Ovary (tissue), 9 donors: ENCODE measurements around the gene ASB8. TPM values are rescaled to one million over a fixed set of nuclear protein-coding genes. Genes with fewer than 3 reads are reported as not detected.
"Not testable (repeated sequence)": the region's sequence is repeated elsewhere in the genome, so short reads cannot be mapped to it uniquely, and the experiment has no call there.

Experiments used
- DNase-seq, 5 donors: peaks; one replicate each; pipeline ENCODE4 v3.0.0-alpha.2; 2019 to 2020
- H3K27ac ChIP-seq, 2 donors: fragments of 200-600 bp; one replicate each; pipeline versions ENCODE4 v1.5.1 to v1.8.0; 2019 to 2022
- H3K27me3 ChIP-seq: fragments of 200-600 bp; one replicate; pipeline ENCODE4 v1.8.0; 2022
- H3K36me3 ChIP-seq: fragments of 200-600 bp; sonication (generic); one replicate; pipeline ENCODE4 v1.5.1; 2019
- H3K4me1 ChIP-seq: one replicate; pipeline ENCODE4 v1.8.1; 2013; ENCODE audit warnings: mild to moderate bottlenecking, moderate library complexity; ENCODE audit not compliant: insufficient read depth
- H3K4me3 ChIP-seq: fragments of 200-600 bp; sonication (generic); one replicate; pipeline ENCODE4 v1.5.1; 2017
- H3K9me3 ChIP-seq, 2 donors: fragments of 200-600 bp in 1 of 2; sonication (generic) in 1 of 2; one replicate each; pipeline versions ENCODE4 v1.5.1 to v1.8.1; 2013 to 2019; ENCODE audit warnings: mild to moderate bottlenecking in 1 of 2, moderate library complexity in 1 of 2
- EP300 ChIP-seq: sonication (generic); formaldehyde crosslinking; IDR thresholded peaks from one replicate; pipeline ENCODE4 v1.6.1; 2017; ENCODE audit warnings: antibody characterized with exemption
- POLR2A ChIP-seq: fragments of 450-650 bp; IDR thresholded peaks from one replicate; pipeline ENCODE4 v1.6.1; 2017; ENCODE audit warnings: antibody characterized with exemption, mild to moderate bottlenecking, moderate library complexity
- WGBS, 3 donors: extraction: QIAGEN DNeasy Blood & Tissue Kit in 1 of 3; methylation state at CpG; one replicate each; pipeline versions ENCODE4 v1.1.5 to v1.1.7; 2013 to 2017; 5-methylcytosine and 5-hydroxymethylcytosine counted together
- intact Hi-C, 4 donors: fragments of 100-400 bp; cut with DNase I; formaldehyde crosslinking; loops; one replicate each; pipeline versions ENCODE4 v1.11.0 to v1.15.1; 2022 to 2023
- polyA plus RNA-seq, 2 donors: library from polyadenylated mRNA; stranded (reverse); fragments of 200-250 nt in 1 of 2; fragments of 350-450 nt in 1 of 2; fragmentation: Illumina TruSeq in 1 of 2; extraction: RNeasy Lipid Tissue Mini Kit (QIAGEN cat#74804) in 1 of 2; gene quantifications; one replicate each; pipeline ENCODE4 v1.2.3, GENCODE V29; 2013 to 2014
- total RNA-seq, 7 donors: library from RNA; depleted of rRNA in 2 of 7; stranded (reverse); fragments of >200 nt in 2 of 7; fragmentation: NEBNext Ultra II Directional in 3 of 7; extraction: Animal tissue kit (Norgen Biotek cat#: 25700) in 3 of 7; gene quantifications; one replicate each; pipeline versions ENCODE4 v1.1.0 to v1.2.4, GENCODE V29; 2016 to 2023
- TF ChIP-seq, protein P1 (sequence below), 3 donors: fragments of 450-650 bp in 2 of 3; fragments of 200-600 bp in 1 of 3; IDR thresholded peaks; one replicate each; pipeline versions ENCODE4 v1.5.1 to v1.8.0; 2016 to 2022; ENCODE audit warnings: antibody characterized with exemption in 3 of 3, mild to moderate bottlenecking in 1 of 3
- donor health status: DM: no; HTN: no; CAD: no; lungs with moderate emphysema.
- donor health status: DM: no; HTN: no; CAD: no.
- donor health status: Bipolar disorder and iron deficiency.
- donor health status: DM: yes; HTN: yes; CAD: no.
- donor health status: DM: no; HTN: no; CAD: no.
- donor health status: DM: yes; HTN: yes; CAD: no.

ASB8 gene
- total and polyA plus RNA-seq, 9 donors = 18.8 to 51.6 (median 29.4) TPM

- no peaks in the 10 kb centered on the region for H3K27me3 ChIP-seq
- H3K4me3 ChIP-seq = no peak overlapping the region
- no peaks in the 10 kb centered on the region for H3K4me1 ChIP-seq
- no peak for DNase-seq
- no peaks in the 10 kb centered on the region for H3K36me3 ChIP-seq
- H3K27ac ChIP-seq = no peak overlapping the region
- intact Hi-C loops = no loop called here
- TF ChIP-seq EP300 (no peak), POLR2A (no peak)
- TF ChIP-seq, protein P1, sequence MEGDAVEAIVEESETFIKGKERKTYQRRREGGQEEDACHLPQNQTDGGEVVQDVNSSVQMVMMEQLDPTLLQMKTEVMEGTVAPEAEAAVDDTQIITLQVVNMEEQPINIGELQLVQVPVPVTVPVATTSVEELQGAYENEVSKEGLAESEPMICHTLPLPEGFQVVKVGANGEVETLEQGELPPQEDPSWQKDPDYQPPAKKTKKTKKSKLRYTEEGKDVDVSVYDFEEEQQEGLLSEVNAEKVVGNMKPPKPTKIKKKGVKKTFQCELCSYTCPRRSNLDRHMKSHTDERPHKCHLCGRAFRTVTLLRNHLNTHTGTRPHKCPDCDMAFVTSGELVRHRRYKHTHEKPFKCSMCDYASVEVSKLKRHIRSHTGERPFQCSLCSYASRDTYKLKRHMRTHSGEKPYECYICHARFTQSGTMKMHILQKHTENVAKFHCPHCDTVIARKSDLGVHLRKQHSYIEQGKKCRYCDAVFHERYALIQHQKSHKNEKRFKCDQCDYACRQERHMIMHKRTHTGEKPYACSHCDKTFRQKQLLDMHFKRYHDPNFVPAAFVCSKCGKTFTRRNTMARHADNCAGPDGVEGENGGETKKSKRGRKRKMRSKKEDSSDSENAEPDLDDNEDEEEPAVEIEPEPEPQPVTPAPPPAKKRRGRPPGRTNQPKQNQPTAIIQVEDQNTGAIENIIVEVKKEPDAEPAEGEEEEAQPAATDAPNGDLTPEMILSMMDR (IDR thresholded peaks at IDR 0.05) = no peak
- 90 to 93% (median 90%) methylated on average over 2 of the region's 2 CpGs for WGBS, 3 donors
- no peaks in the 10 kb centered on the region for H3K9me3 ChIP-seq
Measured at GRCh38 chr12:48126953-48127630, 30.2 kb downstream of the ASB8 start.

- Histone ChIP-seq H3K27me3 (no peaks in the 10 kb centered on the region), H3K27ac (no peak overlapping the region), H3K4me1 (peaks cover 2% of the 10 kb centered on the region), H3K9me3 (no peaks in the 10 kb centered on the region), H3K36me3 (no peaks in the 10 kb centered on the region), H3K4me3 (no peak overlapping the region)
- intact Hi-C loops = no loop called here
- DNase-seq = no peak
- TF ChIP-seq POLR2A = no peak
- no peak for TF ChIP-seq EP300
- TF ChIP-seq, protein P1 (IDR thresholded peaks at IDR 0.05) = no peak
- 72 to 75% (median 72%) methylated on average over 4 of the region's 4 CpGs for WGBS, 3 donors
Measured at GRCh38 chr12:48125985-48126384, 31.3 kb downstream of the ASB8 start.

DNA sequence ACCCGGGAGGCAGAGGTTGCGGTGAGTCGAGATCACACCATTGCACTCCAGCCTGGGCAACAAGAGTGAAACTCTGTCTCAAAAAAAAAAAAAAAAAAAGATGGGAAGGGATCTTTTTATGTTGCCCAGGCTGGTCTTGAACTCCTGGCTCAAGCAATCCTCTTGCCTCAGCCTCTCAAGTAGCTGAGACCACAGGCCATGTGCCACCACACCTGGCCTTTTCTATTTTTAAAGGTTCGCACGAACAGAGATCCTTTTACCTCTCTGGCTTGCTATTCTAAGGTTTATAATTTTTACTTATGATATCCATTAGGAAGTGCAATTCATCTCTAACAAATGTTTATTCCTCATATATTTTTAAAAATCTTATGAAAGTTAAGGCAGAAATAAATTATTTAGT lies 31.8 kb downstream of the ASB8 start:
- 94 to 98% (median 98%) methylated on average over 5 of the region's 5 CpGs for WGBS, 3 donors
- H3K36me3 ChIP-seq = not testable (repeated sequence)

DNA sequence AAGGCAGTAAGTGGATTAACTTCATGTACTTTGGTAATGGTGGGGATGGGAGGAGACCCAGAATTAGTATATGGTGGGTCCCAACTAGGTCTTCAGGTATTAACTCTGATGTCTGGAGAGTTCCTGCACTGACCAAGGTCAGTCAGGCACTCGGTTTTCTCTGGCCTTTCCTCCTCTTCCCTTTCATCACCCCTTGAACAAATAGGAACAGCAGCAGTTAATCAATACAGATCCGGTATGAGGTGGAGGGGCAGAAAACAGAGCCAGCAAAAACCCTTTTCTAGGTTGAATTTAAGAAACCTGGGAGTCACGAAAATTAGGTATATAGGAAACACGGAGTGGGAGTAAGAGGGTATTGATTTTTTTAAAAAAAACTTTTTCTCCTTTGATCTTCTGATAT lies 34.1 kb downstream of the ASB8 start:
- H3K27me3 ChIP-seq = no peaks in the 10 kb centered on the region
- H3K36me3 ChIP-seq = no peaks in the 10 kb centered on the region
- no peaks in the 10 kb centered on the region for H3K9me3 ChIP-seq
- intact Hi-C loops = no loop called here
- no peak overlapping the region for H3K27ac ChIP-seq
- H3K4me1 ChIP-seq = peaks cover 4% of the 10 kb centered on the region
- H3K4me3 ChIP-seq = no peak overlapping the region
- TF ChIP-seq POLR2A (no peak), EP300 (no peak)
- TF ChIP-seq, protein P1 (IDR thresholded peaks at IDR 0.05) = no peak
- DNase-seq = no peak
- WGBS, 3 donors = 73 to 79% (median 77%) methylated on average over 4 of the region's 4 CpGs

More for the DNA sequence above, 31.8 kb downstream of the ASB8 start:
- DNase-seq, H3K27ac ChIP-seq, H3K27me3 ChIP-seq, intact Hi-C loops, H3K9me3 ChIP-seq, H3K4me3 ChIP-seq, H3K4me1 ChIP-seq: not testable (repeated sequence)

GRCh38 chr12:48122065-48122834 lies 35.1 kb downstream of the ASB8 start:
- H3K36me3 ChIP-seq = no peaks in the 10 kb centered on the region
- H3K27me3 ChIP-seq = no peaks in the 10 kb centered on the region
- H3K9me3 ChIP-seq = no peaks in the 10 kb centered on the region
- no peak overlapping the region for H3K4me3 ChIP-seq
- 94 to 99% (median 96%) methylated on average over 2 of the region's 2 CpGs for WGBS, 3 donors
- intact Hi-C loops = no loop called here
- DNase-seq = no peak
- H3K4me1 ChIP-seq = peaks cover 4% of the 10 kb centered on the region
- no peak overlapping the region for H3K27ac ChIP-seq
- TF ChIP-seq, protein P1 (IDR thresholded peaks at IDR 0.05) = no peak
